GM12891 (cell line): Measurements from ENCODE around the gene TRABD.
A peak's percentile ranks its signal among the peaks of the same experiment; 100 is the strongest.

Experiments
- DNase-seq: peaks from one replicate; pipeline ENCODE4 v3.0.0; 2011; ENCODE audit warnings: low spot score; ENCODE audit not compliant: insufficient read length
- FAIRE-seq: peaks from 2 replicates; lab custom pipeline; 2011; peaks lifted over from hg19 to GRCh38; lab: Jason Lieb, UNC
- PAX5 ChIP-seq: IDR thresholded peaks from 2 replicates; pipeline ENCODE4 v1.6.1; 2011; ENCODE audit warnings: low read length, moderate library complexity, mild to moderate bottlenecking; ENCODE audit not compliant: insufficient read depth, severe bottlenecking
- POLR2A ChIP-seq: IDR thresholded peaks from 2 replicates; pipeline ENCODE4 v1.6.1; 2011; ENCODE audit warnings: low read depth, low read length, control low read depth
- POLR2AphosphoS5 ChIP-seq: IDR thresholded peaks from 2 replicates; pipeline ENCODE4 v1.6.1; 2011; ENCODE audit warnings: low read depth, low read length, control low read depth
- POU2F2 ChIP-seq: IDR thresholded peaks from 2 replicates; pipeline ENCODE4 v1.6.1; 2011; ENCODE audit warnings: low read depth, mild to moderate bottlenecking, control low read depth, low read length, moderate library complexity
- SPI1 ChIP-seq: IDR thresholded peaks from 2 replicates; pipeline ENCODE4 v1.6.1; 2011; ENCODE audit warnings: low read depth, low read length, control low read depth
- TAF1 ChIP-seq: IDR thresholded peaks from 2 replicates; pipeline ENCODE4 v1.6.1; 2011; ENCODE audit warnings: low read depth, low read length, control low read depth

TRABD gene

DNA sequence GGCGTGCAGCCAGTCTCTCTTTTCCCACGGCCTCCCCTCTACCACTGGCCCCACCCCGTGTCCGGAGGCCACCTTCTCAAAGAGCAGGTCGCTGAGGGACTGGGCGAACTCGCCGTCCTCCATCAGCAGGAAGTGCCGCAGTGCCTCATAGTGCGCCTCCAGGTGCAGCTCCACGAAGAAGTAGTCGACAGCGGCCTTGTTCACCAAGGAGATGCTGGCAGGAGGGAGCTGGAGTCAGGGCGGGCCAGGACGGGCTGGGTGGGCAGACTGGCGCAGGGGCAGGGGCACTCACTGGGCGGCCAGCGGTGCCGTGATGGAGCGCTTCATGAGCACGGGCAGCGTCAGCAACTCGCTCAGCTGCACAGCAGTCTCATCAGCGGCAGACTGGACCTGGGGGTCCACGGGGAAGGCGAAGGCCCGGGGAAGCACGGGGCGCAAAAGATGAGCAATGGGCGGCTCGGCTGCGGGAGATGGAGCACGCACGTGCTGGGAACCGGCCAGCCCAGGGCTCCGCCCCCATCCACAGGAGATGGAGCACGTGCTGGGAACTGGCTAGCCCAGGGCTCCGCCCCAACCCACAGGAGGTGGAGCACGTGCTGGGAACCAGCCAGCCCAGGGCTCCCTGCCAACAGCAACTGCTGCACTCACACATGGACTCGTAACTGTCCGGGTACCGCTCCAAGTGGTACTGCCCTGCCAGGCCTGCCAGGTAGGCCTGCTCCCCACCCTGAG is 33.4 kb downstream of the TRABD start:
- TF ChIP-seq POLR2A: no peak
- no peak for TF ChIP-seq POU2F2
- no peak for TF ChIP-seq POLR2AphosphoS5
- no peak for TF ChIP-seq TAF1
- no peak for FAIRE-seq
- DNase-seq: no peak

DNA sequence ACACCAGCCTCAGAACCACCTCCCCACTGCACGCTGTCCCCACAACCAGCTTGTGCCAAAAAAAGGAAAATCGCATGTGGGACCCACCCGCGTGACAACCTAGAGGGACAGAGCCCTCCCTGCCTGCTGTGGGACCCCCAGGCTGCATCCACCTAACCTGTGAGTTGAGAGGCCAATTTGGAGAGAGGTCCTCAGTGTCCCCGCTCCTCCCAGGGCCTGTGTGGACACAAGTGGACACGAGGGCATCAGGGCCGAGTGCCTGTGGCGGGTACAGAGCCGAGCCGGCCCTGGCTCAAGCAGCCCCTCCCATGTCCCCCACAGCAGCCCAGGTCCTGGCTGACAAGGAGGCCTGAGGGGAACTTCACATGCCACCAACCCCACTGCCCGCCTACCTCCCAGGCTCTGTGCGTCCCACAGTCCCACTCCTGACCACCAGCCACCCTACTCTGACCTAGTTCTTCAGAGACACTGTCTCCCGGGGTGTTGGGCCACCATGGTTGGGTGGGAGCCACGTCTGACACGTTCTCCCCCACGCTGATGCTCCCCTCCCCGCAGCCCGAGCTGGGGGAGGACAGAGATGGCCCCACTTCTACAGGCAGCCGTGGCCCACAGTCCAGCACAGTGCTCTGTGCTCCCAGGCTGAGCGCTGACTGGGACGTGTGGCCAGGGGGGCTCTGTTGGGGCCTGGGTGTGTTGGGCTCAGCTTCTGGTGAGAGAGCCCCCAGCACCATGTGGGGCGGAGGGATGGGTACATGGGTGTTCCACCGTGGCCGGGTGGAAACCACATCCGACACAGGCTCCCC is 34.3 kb downstream of the TRABD start:
- FAIRE-seq (no peak), DNase-seq (no peak)
- TF ChIP-seq POU2F2 (no peak), POLR2AphosphoS5 (no peak), PAX5 (no peak), TAF1 (no peak), POLR2A (no peak), SPI1 (no peak)

DNA sequence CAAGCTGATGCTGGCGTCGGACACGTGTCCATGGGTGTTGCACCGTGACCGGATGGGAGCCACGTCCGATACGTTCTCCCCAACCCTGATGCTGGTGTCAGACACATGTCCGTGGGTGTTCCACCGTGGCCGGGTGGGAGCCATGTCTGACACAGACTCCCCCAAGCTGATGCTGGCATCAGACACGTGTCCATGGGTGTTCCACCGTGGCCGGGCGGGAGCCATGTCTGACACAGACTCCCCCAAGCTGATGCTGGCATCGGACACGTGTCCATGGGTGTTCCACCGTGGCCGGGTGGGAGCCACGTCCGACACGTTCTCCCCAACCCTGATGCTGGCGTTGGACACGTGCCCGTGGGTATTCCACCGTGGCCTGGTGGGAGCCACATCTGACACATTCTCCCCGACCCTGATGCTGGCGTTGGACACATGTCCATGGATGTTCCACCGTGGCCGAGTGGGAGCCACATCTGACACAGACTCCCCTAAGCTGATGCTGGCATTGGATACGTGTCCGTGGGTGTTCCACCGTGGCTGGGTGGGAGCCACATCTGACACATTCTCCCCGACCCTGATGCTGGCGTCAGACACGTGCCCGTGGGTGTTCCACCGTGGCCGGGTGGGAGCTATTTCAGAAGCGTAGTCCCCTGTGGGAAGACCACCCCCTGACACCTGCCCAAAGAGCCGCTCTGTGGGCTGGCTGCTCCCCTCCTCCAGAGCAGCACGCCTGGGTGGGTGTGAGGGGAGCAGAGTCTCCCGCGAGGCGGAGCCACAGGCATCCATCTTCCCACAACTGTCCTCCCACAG is 35.1 kb downstream of the TRABD start:
- TF ChIP-seq POLR2A (no peak), PAX5 (no peak), POU2F2 (no peak), POLR2AphosphoS5 (no peak), SPI1 (no peak), TAF1 (no peak)
- no peak for DNase-seq
- peak; percentile 45 for FAIRE-seq

DNA sequence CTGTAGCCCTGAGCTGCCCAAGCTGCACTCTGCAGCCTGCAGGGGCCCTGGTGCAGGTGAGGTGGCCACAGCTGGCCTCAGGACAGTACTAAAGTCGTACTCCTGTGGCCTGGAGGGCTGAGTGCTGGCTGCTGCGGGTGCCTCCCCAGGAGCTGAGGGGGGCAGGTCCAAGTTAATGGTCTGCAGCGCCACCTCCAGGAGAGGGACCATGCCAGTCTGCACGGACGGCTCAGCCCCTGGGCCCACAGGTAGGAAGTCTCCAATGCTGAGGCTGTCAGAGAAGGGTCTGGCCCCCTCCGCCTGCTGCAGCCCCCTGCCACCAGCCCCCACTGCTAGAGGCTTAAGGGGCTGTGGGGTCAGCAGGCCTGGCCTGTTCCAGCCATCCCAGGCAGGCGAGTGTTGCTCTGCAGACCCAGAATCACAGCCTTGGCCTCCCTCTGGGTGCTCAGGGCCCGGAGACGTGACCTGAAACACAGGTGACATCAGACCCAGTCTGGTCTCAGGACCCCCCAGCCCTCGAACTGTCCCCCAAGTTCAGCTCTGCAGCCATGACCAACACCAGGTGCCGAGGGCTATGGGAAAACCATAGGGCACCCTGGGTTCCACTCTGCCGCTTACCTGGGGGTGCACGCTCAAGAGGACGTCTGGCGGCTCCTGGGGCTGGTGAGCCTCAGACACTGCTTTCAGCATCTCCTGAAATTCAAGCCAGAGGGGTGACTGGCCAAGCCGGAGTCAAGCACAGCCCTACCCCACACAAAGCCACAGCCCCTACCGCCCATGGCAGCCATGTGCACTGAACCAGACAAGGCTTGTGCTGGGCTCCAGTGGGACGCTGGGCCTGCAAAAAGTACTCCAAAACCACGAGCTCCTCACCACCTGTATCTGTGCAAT is 35.9 kb downstream of the TRABD start:
- DNase-seq (no peak), FAIRE-seq (no peak)
- TF ChIP-seq POLR2A (no peak), POU2F2 (no peak), TAF1 (no peak), PAX5 (no peak), SPI1 (no peak), POLR2AphosphoS5 (no peak)

DNA sequence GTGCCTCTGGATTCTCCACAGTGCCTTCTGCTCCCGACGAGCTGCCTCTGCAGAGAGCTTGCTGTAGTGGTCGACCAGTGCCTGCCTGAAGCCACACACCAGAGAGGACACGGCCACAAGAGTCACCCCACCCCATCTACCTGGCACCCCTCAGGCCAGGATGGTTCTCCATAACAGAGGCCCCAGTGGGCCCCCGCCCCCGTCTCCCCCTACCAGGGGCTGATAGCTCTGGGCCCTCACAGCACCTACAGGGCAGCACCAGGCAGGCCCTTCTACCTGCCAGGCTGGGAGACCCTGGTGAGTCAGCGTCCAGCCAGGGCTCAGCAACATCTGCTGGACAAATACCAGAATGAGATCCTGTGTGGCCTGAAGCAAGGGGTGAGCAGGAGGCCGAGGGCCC is 36.8 kb downstream of the TRABD start:
- DNase-seq (no peak), FAIRE-seq (no peak)
- TF ChIP-seq PAX5 (no peak), TAF1 (no peak), POLR2AphosphoS5 (no peak), POU2F2 (no peak), SPI1 (no peak), POLR2A (no peak)

DNA sequence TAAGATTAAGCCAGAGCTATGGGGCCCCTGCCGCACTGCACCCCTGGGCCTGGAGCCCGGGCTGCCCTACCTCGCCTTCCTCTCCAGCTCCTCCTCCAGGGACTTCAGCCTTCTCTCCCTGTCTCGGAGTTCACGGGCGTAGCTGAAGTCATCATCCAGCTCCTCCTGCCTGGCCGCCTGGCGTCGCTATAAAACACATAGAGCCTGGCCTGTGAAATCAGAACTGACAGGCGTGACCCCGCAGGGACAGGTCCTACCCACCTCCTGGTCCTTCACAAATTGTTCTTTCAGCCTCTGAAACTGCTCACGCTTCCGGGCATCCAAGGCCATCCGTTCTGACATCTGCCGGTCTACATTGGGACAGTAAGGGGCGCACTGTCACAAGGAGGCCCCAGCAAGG is 38.4 kb downstream of the TRABD start:
- FAIRE-seq (no peak), DNase-seq (no peak)
- TF ChIP-seq POU2F2 (no peak), PAX5 (no peak), POLR2AphosphoS5 (no peak), TAF1 (no peak), SPI1 (no peak), POLR2A (no peak)

DNA sequence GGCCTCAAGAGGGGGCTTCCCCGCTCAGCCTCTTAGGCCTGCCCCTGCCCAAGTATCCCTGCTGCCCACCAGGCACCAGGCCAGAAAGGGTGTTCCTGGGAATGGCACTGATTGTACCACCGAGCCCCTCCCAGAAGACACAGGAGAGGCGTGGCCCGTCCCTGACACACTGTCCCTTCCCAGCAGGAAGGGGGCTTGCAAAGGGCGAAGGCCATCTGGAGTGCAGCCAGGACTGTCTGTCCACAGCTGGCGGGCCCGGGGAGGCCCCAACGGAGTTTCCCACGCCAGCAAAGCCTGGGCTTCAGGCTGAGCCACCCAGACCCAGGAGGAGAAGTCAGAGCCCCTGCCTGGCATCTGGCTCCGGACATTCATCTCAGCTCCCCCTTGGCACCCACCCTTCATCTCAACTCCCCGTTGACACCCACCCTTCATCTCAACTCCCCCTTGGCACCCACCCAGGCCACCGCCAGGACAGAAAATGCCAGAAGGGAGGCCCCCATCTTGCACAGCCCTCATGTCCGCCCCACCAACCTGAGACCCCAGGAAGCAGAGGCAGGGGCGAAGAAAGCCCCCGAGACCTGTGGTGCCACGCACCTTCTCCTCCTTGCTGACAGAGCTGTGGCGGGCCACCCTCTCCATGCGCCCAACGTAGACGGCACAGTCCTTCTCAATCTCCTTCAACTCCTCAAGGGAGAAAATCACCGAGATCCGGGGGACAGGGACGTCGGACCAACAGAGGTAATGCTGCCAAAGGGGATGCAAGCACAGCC is 39.7 kb downstream of the TRABD start:
- FAIRE-seq (no peak), DNase-seq (no peak)
- TF ChIP-seq PAX5 (no peak), POU2F2 (no peak), POLR2A (no peak), SPI1 (no peak), POLR2AphosphoS5 (no peak), TAF1 (no peak)

DNA sequence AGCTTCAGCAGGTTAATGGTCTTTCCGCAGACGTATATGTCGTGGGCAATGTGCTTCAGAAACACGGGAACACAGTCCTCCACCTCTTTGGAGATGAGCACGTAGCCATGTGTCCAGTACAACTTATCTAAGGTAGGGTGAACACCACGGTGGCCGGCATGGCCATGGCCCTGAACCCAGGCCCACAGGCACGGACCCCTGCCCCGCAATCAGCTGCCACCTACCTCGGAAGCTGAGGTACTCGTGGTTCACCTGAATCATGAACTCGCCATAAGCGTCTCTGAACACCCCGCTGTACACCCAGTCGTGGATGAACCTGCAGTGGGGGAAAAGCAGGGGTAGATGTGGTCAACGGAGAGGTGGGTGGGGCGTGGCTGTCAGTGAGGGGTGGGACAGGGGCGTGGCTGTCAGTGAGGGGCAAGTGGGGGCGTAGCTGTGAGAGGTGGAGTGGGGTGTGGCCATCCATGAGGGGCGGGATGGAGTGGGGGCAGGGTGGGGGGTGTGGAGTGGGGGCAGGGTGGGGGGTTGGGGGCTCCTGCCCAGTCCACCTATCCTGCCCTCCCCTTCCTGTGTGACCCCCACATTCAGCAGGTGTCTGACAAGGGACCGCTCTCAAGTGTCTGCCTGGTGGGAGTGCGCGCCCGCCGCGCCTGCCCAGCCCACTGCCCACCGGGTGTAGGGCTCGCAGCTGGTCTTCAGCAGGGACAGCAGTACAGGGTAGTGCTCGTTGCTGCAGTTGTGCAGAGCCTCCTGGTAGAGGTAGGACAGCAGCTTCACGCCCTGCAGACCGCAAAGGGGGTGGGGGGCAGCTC is 40.6 kb downstream of the TRABD start:
- TF ChIP-seq SPI1 (no peak), POLR2AphosphoS5 (no peak), POU2F2 (no peak), POLR2A (no peak), TAF1 (no peak), PAX5 (no peak)
- FAIRE-seq (no peak), DNase-seq (no peak)
